Endothelial cell of umbilical vein (primary cell): ENCODE data around the gene EPS8. TPM values are rescaled to one million over a fixed set of nuclear protein-coding genes. Genes with fewer than 3 reads are reported as not detected.

ENCODE experiments used
- BruUV-seq: library from RNA; stranded (reverse); fragments of 400-500 nt; replicated peaks from 2 replicates; lab custom pipeline; 2021; lab: Mats Ljungman, UMichigan
- CTCF ChIA-PET: fragments of 300-600, 350-600 bp; sonication (Branson Sonifier 250); formaldehyde crosslinking; loops from one replicate; lab custom pipeline; 2021; ENCODE audit warnings: antibody characterized with exemption, inconsistent platforms; lab: Charles Lee
- POLR2A ChIA-PET: fragments of 300-600, 350-600 bp; sonication (Branson Sonifier 250); formaldehyde crosslinking; loops from one replicate; lab custom pipeline; 2021; ENCODE audit warnings: antibody characterized with exemption, inconsistent platforms; lab: Charles Lee
- DNase-seq: peaks from one replicate; pipeline ENCODE4 v3.0.0-alpha.2; 2011; ENCODE audit warnings: low read depth, low spot score
- FAIRE-seq: peaks from 2 replicates; lab custom pipeline; 2011; peaks lifted over from hg19 to GRCh38; lab: Jason Lieb, UNC
- H2AFZ ChIP-seq: 2 replicates; pipeline ENCODE4 v1.6.0; 2012; ENCODE audit warnings: low read depth, low read length, control low read depth, inconsistent platforms
- H3K27ac ChIP-seq: 2 replicates; pipeline ENCODE4 v1.5.1; 2011; ENCODE audit warnings: low read depth, mild to moderate bottlenecking, control low read depth, low read length, moderate library complexity; ENCODE audit not compliant: insufficient read depth
- H3K27me3 ChIP-seq, 2 experiments: 2 replicates each; pipeline versions ENCODE4 v1.6.0 to v1.6.1; 2011; ENCODE audit warnings: low read length in 2 of 2, mixed read lengths in 1 of 2; ENCODE audit not compliant: control insufficient read depth in 2 of 2, insufficient read depth in 2 of 2
- H3K36me3 ChIP-seq, 2 experiments: 2 replicates in 1 of 2; 3 replicates in 1 of 2; pipeline ENCODE4 v1.5.1; 2011; ENCODE audit warnings: low read length in 2 of 2, mild to moderate bottlenecking in 1 of 2, moderate library complexity in 1 of 2; ENCODE audit not compliant: control insufficient read depth in 2 of 2, insufficient read depth in 2 of 2; ENCODE audit errors: extremely low read depth in 1 of 2
- H3K4me1 ChIP-seq: 3 replicates; pipeline ENCODE4 v1.5.1; 2011; ENCODE audit warnings: mild to moderate bottlenecking, low read length; ENCODE audit not compliant: control insufficient read depth, insufficient read depth; ENCODE audit errors: extremely low read depth
- H3K4me2 ChIP-seq: 2 replicates; pipeline ENCODE4 v1.6.1; 2011; ENCODE audit warnings: low read length, control low read depth, mixed read lengths; ENCODE audit not compliant: insufficient read depth
- H3K4me3 ChIP-seq, 3 experiments: fragments of 200-600 bp in 1 of 3; sonication (generic), shearing (Covaris generic) in 1 of 3; replicated peaks in 1 of 3; 2 replicates each; pipeline ENCODE4 v1.5.1; 2011 to 2016; ENCODE audit warnings: control low read depth in 3 of 3, low read length in 3 of 3, mild to moderate bottlenecking in 2 of 3, inconsistent platforms in 1 of 3, low read depth in 1 of 3, moderate library complexity in 1 of 3; ENCODE audit not compliant: insufficient read depth in 1 of 3
- H3K79me2 ChIP-seq: 2 replicates; pipeline ENCODE4 v1.6.0; 2012; ENCODE audit warnings: low read length, inconsistent platforms; ENCODE audit not compliant: control insufficient read depth, insufficient read depth
- H3K9ac ChIP-seq: replicated peaks from 2 replicates; pipeline ENCODE3; 2011; ENCODE audit warnings: low read length, control low read depth; ENCODE audit not compliant: insufficient read depth; ENCODE audit errors: extremely low read depth
- H3K9me1 ChIP-seq: replicated peaks from 3 replicates; pipeline ENCODE4 v1.6.0; 2011; ENCODE audit warnings: mild to moderate bottlenecking, low read length; ENCODE audit not compliant: control insufficient read depth, insufficient read depth; ENCODE audit errors: extremely low read depth
- H3K9me3 ChIP-seq: replicated peaks from 2 replicates; pipeline ENCODE4 v1.5.1; 2012; ENCODE audit warnings: low read length, inconsistent platforms; ENCODE audit not compliant: control insufficient read depth, insufficient read depth
- H4K20me1 ChIP-seq: replicated peaks from 2 replicates; pipeline ENCODE3; 2011; ENCODE audit warnings: mild to moderate bottlenecking, low read length; ENCODE audit not compliant: control insufficient read depth, insufficient read depth; ENCODE audit errors: extremely low read depth
- CTCF ChIP-seq, 2 donors: IDR thresholded peaks; 1 replicate in 1 of 2; 2 replicates in 1 of 2; pipeline ENCODE4 v1.5.1; 2011; ENCODE audit warnings: low read length in 2 of 2, mild to moderate bottlenecking in 2 of 2, moderate library complexity in 2 of 2, control low read depth in 1 of 2, inconsistent platforms in 1 of 2, low read depth in 1 of 2; ENCODE audit not compliant: insufficient read depth in 1 of 2; ENCODE audit errors: extremely low read depth in 1 of 2
- EZH2 ChIP-seq: IDR thresholded peaks from 2 replicates; pipeline ENCODE4 v1.6.1; 2012; ENCODE audit warnings: borderline replicate concordance, low read depth, mild to moderate bottlenecking, moderate library complexity, low read length, inconsistent platforms; ENCODE audit not compliant: severe bottlenecking
- FOS ChIP-seq: IDR thresholded peaks from 2 replicates; pipeline ENCODE4 v1.6.1; 2011; ENCODE audit warnings: mild to moderate bottlenecking, low read length, moderate library complexity, borderline replicate concordance; ENCODE audit not compliant: insufficient read depth
- GATA2 ChIP-seq: IDR thresholded peaks from 2 replicates; pipeline ENCODE4 v1.7.0; 2011; ENCODE audit warnings: low read depth, mild to moderate bottlenecking, moderate library complexity, mixed read lengths, low read length; ENCODE audit not compliant: insufficient read length, insufficient read depth
- JUN ChIP-seq: IDR thresholded peaks from 2 replicates; pipeline ENCODE4 v1.6.1; 2011; ENCODE audit warnings: borderline replicate concordance, low read depth; ENCODE audit not compliant: insufficient read length, insufficient read depth
- MAX ChIP-seq: IDR thresholded peaks from 2 replicates; pipeline ENCODE4 v1.6.1; 2011; ENCODE audit not compliant: insufficient read depth, insufficient read length
- MYC ChIP-seq: IDR thresholded peaks from one replicate; pipeline ENCODE4 v1.6.1; 2011; ENCODE audit warnings: mild to moderate bottlenecking, low read depth, low read length
- POLR2A ChIP-seq: IDR thresholded peaks from 2 replicates; pipeline ENCODE4 v1.6.1; 2012; ENCODE audit warnings: low read depth, mild to moderate bottlenecking, control low read depth, low read length
- POLR2AphosphoS5 ChIP-seq: IDR thresholded peaks from 2 replicates; pipeline ENCODE4 v1.6.1; 2012; ENCODE audit warnings: low read depth, mild to moderate bottlenecking, control low read depth, low read length, moderate library complexity; ENCODE audit not compliant: insufficient read depth
- dilution Hi-C: fragments of 300-500 bp; cut with MboI; formaldehyde crosslinking; loops from one replicate; pipeline ENCODE4 v1.15.0; 2019; ENCODE audit warnings: low sequenced_read_pairs; ENCODE audit not compliant: extremely low pct_ligation_motif_present
- intact Hi-C: fragments of 100-400 bp; cut with micrococcal nuclease; formaldehyde crosslinking; loops from one replicate; pipeline ENCODE4 v1.10.0; 2022
- polyA plus RNA-seq, 4 experiments: library from polyadenylated mRNA; depleted of rRNA in 3 of 4; stranded (reverse) in 3 of 4; unstranded in 1 of 4; fragments of >200 nt; gene quantifications; 2 replicates each; pipeline versions ENCODE4 v1.2.1 to v1.2.3, GENCODE V29; 2011 to 2012; ENCODE audit warnings: missing spikeins in 1 of 4
- total RNA-seq: library from RNA; stranded (reverse); gene quantifications from 2 replicates; pipeline ENCODE4 v1.2.3, GENCODE V29; 2021

The EPS8 gene
- total and polyA plus RNA-seq, 2 donors (not counting 3 experiments of a cell fraction or from before 2014, with no cell fraction given) = 8.4 to 11.9 TPM

GRCh38 chr12:15613981-15614380, 175.2 kb downstream of the EPS8 start:
- Histone ChIP-seq H3K9me1 (no peaks in the 10 kb centered on the region), H3K4me1 (peaks cover 3% of the 10 kb centered on the region), H3K79me2 (no peaks in the 10 kb centered on the region), H3K4me2 (no peak overlapping the region), H3K9ac (no peak overlapping the region), H4K20me1 (no peaks in the 10 kb centered on the region), H3K9me3 (no peaks in the 10 kb centered on the region), H2AFZ (no peak overlapping the region), H3K4me3 (no peak overlapping the region), H3K36me3 (no peaks in the 10 kb centered on the region), H3K27me3 (no peaks in the 10 kb centered on the region), H3K27ac (no peak overlapping the region)
- ChIA-PET CTCF (no interaction called here), POLR2A (no interaction called here)
- no TSS peak for BruUV-seq
- FAIRE-seq = no peak
- no peak for DNase-seq
- dilution Hi-C loops (no loop called here), intact Hi-C loops (no loop called here)
- TF ChIP-seq FOS (no peak), MAX (no peak), EZH2 (no peak), GATA2 (no peak), CTCF (IDR thresholded peaks at IDR 0.05; ENCODE audit: extremely low read depth in 1 of 2, insufficient read depth in 1 of 2, low read depth in 1 of 2, low read length in 2 of 2) (no peak), POLR2AphosphoS5 (no peak), POLR2A (no peak), JUN (no peak), MYC (no peak)
